Myocyte (in vitro differentiated cells): ENCODE data around the gene NPIPB4. TPM values are rescaled to one million over a fixed set of nuclear protein-coding genes. Genes with fewer than 3 reads are reported as not detected.
A peak's percentile ranks its signal among the peaks of the same experiment; 100 is the strongest.
"Not testable (repeated sequence)": the region's sequence is repeated elsewhere in the genome, so short reads cannot be mapped to it uniquely, and the experiment has no call there.

Experiments
- DNase-seq: peaks from one replicate; pipeline ENCODE4 v3.0.0-alpha.2; 2012; ENCODE audit warnings: low read depth
- polyA plus RNA-seq: library from polyadenylated mRNA; unstranded; fragments of >200 nt; gene quantifications from one replicate; pipeline ENCODE4 v1.2.1, GENCODE V29; 2012; ENCODE audit warnings: missing spikeins
- total RNA-seq: library from RNA; depleted of rRNA; stranded (reverse); fragments of >200 nt; gene quantifications from 2 replicates; pipeline ENCODE4 v1.2.3, GENCODE V29; 2014

The NPIPB4 gene
- 5.1 and 11.5 TPM in 2 replicates for total RNA-seq
- polyA plus RNA-seq, result 31.5 TPM

DNA sequence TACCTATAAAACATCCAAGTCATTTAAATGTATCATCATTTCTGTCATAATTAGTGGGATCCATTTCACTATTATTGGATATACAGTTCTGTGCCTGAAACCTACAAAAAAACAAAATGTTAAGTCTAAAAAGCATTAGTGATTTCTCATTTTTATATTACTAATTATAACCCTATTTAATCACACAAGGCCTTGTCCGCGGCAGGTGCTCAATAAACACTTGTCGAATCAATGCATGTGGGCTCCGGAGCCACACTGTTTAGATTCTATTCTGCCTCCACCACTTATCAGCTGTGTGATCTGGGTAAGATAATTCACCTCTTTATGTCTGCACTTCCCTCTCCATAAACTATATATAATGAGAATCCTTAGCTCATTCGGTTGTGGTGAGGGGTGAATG lies at the start of gene NPIPB4:
Gene NPIPB4, minus strand, starts transcription at position 101 of the 400 bp plus-strand sequence. CDS start 378 bp downstream, outside the sequence.
- DNase-seq, result not testable (repeated sequence)

DNA sequence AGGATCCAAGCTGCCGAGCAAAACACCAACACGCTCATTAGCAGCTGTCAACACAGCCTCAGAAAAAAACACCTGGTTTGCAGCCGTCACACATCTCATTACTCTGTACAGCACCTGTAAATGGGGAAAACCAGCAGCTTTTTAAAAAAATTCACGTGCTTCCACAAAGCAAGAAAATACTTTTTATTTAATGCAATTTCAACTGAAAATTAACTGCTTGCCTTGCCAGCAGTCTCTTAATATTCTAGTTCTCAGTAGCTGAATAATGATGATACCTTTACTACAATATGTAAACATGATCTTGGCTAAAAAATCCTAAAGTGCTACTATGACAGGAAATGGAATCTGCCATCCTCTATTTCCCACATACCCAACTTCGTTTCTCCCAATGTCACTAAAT lies 41.4 kb upstream of the NPIPB4 start:
- not testable (repeated sequence) for DNase-seq

DNA sequence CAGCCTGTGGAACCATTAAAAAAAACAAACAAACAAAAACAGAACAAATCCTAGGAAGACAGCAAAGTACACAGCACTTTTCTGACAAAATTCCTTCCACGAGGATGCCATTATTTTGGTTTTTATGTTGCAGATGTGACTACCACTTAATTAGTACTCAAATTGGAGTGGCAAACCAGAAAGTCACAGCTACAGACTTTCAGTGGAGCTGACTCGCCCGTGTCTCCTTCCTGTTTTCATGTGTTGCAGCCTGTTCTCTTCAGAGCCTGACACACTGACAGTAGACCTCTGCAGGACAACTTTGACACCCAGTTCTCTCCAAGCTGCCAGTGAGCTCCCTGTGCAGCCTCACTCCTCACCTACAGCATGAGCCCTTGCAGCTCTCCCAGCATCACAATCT lies 24.4 kb upstream of the NPIPB4 start:
- DNase-seq, result not testable (repeated sequence)

- not testable (repeated sequence) for DNase-seq
These were observed 20.4 kb downstream of the NPIPB4 start for GRCh38 chr16:21837186-21837585.

DNA sequence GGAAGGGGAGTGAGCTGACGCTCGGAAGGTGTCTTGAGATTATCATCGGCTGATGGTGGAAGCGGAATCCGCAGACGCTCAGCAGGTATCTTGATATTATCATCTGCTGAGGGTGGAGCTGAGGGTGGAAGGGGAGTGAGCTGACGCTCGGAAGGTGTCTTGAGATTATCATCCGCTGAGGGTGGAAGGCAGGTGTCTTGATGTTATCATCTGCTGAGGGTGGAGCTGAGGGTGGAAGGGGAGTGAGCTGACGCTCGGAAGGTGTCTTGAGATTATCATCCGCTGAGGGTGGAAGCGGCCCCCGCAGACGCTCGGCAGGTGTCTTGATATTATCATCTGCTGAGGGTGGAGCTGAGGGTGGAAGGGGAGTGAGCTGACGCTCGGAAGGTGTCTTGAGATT lies 21.2 kb downstream of the NPIPB4 start:
- DNase-seq, result not testable (repeated sequence)

GRCh38 chr16:21835747-21836146 lies 21.8 kb downstream of the NPIPB4 start:
- not testable (repeated sequence) for DNase-seq

GRCh38 chr16:21834211-21834610 lies 23.3 kb downstream of the NPIPB4 start:
- not testable (repeated sequence) for DNase-seq

- not testable (repeated sequence) for DNase-seq
These were observed 27.6 kb downstream of the NPIPB4 start for GRCh38 chr16:21829929-21830328.

DNA sequence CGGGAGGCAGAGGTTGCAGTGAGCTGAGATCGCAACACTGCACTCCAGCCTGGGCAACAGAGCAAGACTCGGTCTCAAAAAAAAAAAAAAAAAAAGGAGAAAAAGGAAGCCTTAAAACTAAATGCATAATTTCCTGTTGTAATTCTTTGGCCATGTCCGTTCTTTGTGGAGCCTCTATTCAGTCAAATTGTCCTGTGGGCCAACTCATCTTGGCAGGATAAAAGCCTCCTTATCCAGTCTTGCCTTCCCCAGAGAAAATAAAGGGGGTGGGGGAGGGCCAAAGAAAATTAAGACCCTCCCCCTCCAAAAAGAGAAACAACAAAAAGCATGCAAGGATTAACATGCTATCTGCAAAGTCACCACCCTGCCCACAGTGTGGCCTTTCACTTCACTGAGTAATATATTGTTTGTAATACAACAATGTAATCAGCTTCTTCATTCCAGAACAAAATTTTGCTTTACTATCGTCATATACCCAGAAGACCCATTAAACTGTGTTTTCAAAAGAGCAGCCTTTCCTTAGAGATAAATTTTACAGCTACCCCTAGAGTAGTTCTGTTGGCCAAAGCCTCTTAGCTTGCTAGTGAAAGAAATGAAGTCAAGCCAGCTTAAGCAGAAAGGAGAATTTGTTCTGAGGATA lies 31.4 kb downstream of the NPIPB4 start:
- DNase-seq, result not testable (repeated sequence)

DNA sequence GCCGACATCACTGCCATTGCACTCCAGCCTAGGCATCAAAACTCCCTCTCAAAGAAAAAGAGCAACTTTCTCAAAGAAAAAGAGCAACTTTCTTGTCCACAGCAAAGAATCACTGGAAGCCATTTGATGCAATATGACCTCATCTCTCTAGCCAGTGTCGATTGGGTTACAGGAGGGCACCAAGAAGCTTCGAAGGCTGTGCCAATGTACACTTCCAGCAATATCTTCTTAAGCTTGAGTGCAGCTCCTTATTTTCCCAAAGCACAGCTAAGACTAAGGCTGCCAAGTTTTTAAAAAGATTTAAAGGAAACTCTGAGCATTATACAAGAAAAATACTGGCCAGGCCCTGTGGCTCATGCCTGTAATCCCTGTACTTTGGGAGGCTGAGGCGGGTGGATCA lies 32.0 kb downstream of the NPIPB4 start:
- not testable (repeated sequence) for DNase-seq

DNA sequence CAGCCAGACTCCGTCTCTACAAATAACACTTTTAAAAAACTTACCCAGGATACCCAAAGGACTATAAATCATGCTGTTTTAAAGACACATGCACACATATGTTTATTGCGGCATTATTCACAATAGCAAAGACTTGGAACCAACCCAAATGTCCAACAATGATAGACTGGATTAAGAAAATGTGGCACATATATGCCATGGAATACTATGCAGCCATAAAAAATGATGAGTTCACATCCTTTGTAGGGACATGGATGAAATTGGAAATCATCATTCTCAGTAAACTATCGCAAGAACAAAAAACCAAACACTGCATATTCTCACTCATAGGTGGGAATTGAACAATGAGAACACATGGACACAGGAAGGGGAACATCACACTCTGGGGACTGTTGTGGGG lies 34.3 kb downstream of the NPIPB4 start:
- not testable (repeated sequence) for DNase-seq

DNA sequence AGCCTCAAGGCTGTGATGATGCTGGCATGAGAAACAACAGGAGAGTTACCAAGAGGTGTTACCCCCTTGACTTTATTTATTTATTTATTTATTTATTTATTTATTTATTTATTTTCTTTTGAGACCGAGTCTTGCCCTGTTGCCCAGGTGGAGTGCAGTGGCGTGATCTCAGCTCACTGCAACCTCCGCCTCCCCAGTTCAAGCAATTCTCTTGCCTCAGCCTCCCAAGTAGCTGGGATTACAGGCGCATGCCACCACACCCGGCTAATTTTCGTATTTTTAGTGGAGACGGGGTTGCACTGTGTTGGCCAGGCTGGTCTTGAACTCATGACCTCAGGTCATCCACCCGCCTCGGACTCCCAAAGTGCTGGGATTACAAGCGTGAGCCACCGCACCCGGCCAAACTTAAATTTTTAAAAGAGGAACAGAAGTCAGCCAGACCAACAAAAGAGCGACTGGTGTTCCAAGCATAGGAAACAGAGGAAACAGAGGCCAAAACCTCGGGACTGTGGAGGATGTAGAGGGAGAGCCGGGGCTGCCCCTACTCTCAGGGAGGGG lies 36.6 kb downstream of the NPIPB4 start:
- not testable (repeated sequence) for DNase-seq

GRCh38 chr16:21820028-21820907 lies 37.3 kb downstream of the NPIPB4 start:
- peak; percentile 62 for DNase-seq

DNA sequence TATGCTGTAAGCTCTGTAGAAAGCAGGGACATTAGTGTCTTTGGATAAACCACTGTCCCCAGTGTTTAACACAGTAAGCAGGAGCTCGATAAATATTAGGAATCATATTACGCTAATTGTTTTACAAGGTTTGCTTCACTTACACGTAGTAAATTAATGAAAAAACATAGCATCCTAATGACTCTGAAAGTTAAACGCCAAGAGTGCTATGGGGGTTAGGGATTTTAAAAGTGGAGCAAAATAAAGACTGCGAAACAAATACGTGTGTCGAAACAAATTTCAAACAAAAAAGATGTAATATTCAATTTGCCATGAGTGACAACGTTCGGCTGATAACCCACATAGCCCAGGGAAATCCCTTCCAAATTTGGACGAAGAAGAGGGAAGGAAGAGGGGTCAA lies 37.9 kb downstream of the NPIPB4 start:
- DNase-seq, result not testable (repeated sequence)

DNA sequence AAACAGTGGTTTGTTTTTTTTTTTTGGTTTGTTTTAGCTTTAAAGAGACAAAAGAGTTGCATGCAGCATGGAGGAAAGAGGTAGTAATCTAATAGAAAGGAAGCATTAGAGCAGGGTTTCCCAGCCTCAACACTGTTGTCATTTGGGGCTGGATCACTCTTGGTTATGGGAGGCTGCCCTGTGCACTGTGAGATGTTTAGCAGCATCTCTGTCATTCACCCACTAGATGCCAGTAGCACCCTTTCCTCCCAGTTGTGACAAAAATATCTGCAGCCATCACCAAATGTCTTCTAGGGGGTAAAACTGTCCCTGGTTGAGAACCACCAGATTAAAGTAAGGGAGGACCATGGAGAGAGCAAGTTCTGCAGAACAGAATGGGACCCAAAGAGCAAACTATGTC lies 40.5 kb downstream of the NPIPB4 start:
- not testable (repeated sequence) for DNase-seq

DNA sequence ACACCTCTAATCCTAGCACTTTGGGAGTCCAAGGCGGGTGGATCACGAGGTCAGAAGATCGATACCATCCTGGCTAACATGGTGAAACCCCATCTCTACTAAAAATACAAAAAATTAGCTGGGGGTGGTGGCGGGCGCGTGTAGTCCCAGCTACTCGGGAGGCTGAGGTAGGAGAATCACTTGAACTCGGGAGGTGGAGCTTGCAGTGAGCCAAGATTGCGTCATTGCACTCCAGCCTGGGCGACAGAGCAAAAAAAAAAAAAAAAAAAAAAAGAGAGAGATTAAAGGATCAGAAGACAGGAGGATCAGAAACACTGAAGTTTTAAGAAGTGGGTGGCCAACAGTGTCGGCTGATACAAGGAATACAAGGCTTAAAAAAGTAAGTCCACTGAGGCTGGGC lies 41.9 kb downstream of the NPIPB4 start:
- not testable (repeated sequence) for DNase-seq

- not testable (repeated sequence) for DNase-seq
These were observed 55.2 kb downstream of the NPIPB4 start for GRCh38 chr16:21802375-21802663.

- DNase-seq, result peak; percentile 52
These were observed 55.8 kb downstream of the NPIPB4 start for GRCh38 chr16:21801538-21802374.

DNA sequence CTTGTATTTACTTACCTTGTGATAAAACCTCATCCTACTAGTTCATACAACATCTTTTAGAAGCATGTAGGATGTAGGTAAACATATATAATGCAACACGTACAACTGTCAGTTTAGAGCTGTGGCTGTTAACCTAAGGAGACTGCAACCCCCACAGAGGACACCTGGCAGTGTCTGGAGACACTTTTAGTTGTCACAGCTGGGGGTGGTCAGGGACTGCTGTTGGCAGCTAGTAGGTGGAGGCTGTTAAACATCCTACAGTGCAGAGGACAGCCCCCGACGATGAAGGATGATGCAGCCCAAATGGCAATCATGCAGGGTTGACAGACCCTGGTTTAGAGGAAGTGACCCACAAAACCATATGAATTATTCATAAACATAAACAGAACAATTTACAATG lies 59.0 kb downstream of the NPIPB4 start:
- not testable (repeated sequence) for DNase-seq

DNA sequence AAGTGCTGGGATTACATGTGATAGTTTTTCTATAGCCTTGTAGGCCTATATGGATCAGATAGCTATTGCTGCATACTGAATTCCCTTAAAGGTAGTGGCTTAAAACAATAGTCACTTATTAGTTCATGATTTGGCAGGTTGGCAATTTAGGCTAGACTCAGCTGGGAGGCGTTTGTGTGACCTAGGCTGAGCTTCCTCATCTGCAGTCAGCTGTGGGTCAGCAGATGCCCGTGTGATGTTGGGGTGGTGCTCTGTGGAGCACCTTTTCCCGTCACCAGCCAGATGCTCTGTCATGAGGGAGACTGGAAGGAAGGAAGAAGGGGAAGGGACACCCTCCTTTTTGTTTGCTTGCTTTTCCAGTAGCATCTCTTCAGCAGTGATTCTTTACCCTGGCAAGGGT lies 64.2 kb downstream of the NPIPB4 start:
- DNase-seq, result not testable (repeated sequence)

DNA sequence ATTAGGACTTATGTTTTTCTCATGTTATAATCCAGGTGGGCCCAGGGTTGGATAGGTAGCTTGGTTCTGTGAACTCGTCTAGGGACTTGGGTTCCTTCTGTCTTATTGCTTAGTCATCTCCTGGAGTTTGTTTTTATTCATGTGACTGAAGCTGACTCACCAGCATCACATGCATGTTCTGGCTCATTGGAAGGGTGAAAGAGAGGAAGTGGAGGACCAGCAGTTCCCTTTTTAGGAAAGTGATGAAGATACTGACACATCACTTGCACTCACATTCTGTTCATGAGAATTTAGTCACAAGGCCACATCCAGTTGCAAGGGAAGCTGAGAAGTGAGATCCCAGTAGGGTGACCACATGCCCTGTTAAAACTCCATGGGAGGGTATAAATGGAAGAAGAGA lies 67.0 kb downstream of the NPIPB4 start:
- not testable (repeated sequence) for DNase-seq
